ENCODE results near the gene VASN. TPM values are rescaled to one million over a fixed set of nuclear protein-coding genes. Genes with fewer than 3 reads are reported as not detected.

VASN gene
- total RNA-seq, 5 donors from 2014 or later (not counting 1 experiment from before 2014, with no cell fraction given): 0.38 to 0.89 (median 0.56) TPM

DNA sequence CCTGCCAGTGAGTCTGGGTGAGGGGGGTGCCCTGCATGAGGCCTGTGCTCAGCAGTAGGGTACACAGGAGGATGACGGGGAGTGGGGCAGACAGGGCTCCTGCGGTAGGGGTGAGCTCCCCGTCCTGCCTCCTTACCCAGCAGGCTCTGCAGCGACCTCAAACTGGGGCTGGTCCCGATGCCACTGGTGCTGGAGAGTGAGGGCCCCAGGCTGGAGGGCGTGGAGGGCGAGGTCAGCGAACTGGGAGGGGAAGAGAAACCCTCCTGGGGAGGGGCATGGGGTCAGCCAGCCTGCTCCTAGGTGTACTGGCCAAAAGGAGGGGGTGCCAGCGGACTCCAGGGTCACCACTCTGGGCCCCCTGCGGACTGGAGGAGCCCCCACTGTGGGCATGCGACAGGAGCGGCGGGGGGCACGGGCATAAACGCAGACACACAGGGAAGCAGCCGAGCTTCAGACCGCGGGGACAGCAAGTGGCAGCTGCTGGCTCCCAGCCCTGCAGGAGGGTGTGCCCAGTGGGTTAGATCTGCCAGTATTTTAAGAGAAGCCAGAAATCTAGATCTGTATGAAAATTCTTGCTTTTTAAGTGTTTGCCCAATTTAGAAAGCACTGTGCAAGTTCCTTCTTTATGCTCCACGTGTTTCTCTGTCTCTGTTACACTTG, 9.0 kb upstream of the VASN start:
- DNase-seq: no peak
- H3K4me3 Mint-ChIP-seq: no peak overlapping the region
- ChIA-PET CTCF (no interaction called here), POLR2A (no interaction called here)
- H3K4me1 Mint-ChIP-seq: peaks cover 0 to 7% (median 2%) of the 10 kb centered on the region in 3 donors
- H3K9me3 Mint-ChIP-seq: no peaks in the 10 kb centered on the region
- peaks cover 14% of the 10 kb centered on the region for H3K36me3 Mint-ChIP-seq
- H3K27me3 Mint-ChIP-seq: no peaks in the 10 kb centered on the region
- Histone ChIP-seq H3K9me3 (no peaks in the 10 kb centered on the region), H3K27ac (ENCODE audit: low read length) (no peak overlapping the region), H3K36me3 (ENCODE audit: control insufficient read depth in 2 of 2, extremely low read depth in 1 of 2, insufficient read depth in 1 of 2, low read length in 1 of 2) (peaks cover 12 to 88% of the 10 kb centered on the region in 2 donors), H3K27me3 (replicated peaks in 1 of 2; ENCODE audit: control insufficient read depth in 2 of 2, extremely low read depth in 1 of 2, insufficient read depth in 2 of 2, low read length in 1 of 2) (no peaks in the 10 kb centered on the region), H3K4me3 (ENCODE audit: control insufficient read depth in 1 of 2, extremely low read depth in 1 of 2, low read length in 1 of 2) (no peak overlapping the region), H3K4me1 (ENCODE audit: control insufficient read depth in 1 of 2, extremely low read depth in 1 of 2, insufficient read depth in 2 of 2, low read length in 2 of 2) (peaks cover 0 to 14% of the 10 kb centered on the region in 2 experiments)
- over 99% methylated on average over 11 of the region's 19 CpGs for WGBS (ENCODE audit: insufficient coverage)
- no peak for ATAC-seq (replicated peaks in 1 of 4)
- H3K27ac Mint-ChIP-seq: no peak overlapping the region

- H3K4me3 ChIP-seq (ENCODE audit: control insufficient read depth in 1 of 2, extremely low read depth in 1 of 2, low read length in 1 of 2): no peak overlapping the region
- Mint-ChIP-seq H3K27ac (no peak overlapping the region), H3K4me1 (peaks cover 0 to 6% (median 0%) of the 10 kb centered on the region in 3 donors), H3K27me3 (no peaks in the 10 kb centered on the region), H3K9me3 (no peaks in the 10 kb centered on the region), H3K4me3 (no peak overlapping the region), H3K36me3 (peaks cover 11% of the 10 kb centered on the region)
- no peak overlapping the region for H3K27ac ChIP-seq (ENCODE audit: low read length)
- no peak for ATAC-seq (replicated peaks in 1 of 4)
- H3K4me1 ChIP-seq (ENCODE audit: control insufficient read depth in 1 of 2, extremely low read depth in 1 of 2, insufficient read depth in 2 of 2, low read length in 2 of 2): peaks cover 0 to 9% of the 10 kb centered on the region in 2 experiments
- H3K27me3 ChIP-seq (replicated peaks in 1 of 2; ENCODE audit: control insufficient read depth in 2 of 2, extremely low read depth in 1 of 2, insufficient read depth in 2 of 2, low read length in 1 of 2): no peaks in the 10 kb centered on the region
- POLR2A ChIA-PET: no interaction called here
- no peaks in the 10 kb centered on the region for H3K9me3 ChIP-seq
- 91% methylated on average over 32 of the region's 37 CpGs for WGBS (ENCODE audit: insufficient coverage)
- no peak for DNase-seq
- CTCF ChIA-PET: interaction anchor here in 1 of 2 donors (0.6 kb wide), 1 partner anchor 37 kb away, joined by 3 read pairs; no protein-coding TSS in a partner anchor
- peaks cover 12 to 77% of the 10 kb centered on the region in 2 donors for H3K36me3 ChIP-seq (ENCODE audit: control insufficient read depth in 2 of 2, extremely low read depth in 1 of 2, insufficient read depth in 1 of 2, low read length in 1 of 2)
These were observed 7.2 kb upstream of the VASN start for GRCh38 chr16:4364196-4365013.

DNA sequence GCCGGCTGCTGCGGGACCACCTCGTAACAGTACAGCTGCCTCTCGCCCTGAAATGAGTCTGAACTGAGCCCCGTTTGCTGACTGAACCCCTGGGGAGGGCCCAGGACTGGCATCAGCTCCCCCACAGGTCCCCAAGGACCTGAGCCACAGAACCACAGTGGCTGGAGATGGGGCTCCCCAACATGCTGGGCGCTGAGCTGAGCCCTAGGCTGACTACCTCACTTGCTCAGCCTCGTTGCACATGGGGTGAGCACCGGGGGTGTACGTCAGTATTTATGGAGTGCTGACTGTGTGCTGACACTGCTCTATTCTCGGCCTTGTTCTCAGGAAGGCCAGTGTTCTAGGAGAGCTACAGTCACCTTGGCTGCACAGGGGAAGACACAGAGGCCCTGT, 6.6 kb upstream of the VASN start:
- peaks cover 11% of the 10 kb centered on the region for H3K36me3 Mint-ChIP-seq
- Histone ChIP-seq H3K27ac (ENCODE audit: low read length) (no peak overlapping the region), H3K9me3 (no peaks in the 10 kb centered on the region), H3K4me1 (ENCODE audit: control insufficient read depth in 1 of 2, extremely low read depth in 1 of 2, insufficient read depth in 2 of 2, low read length in 2 of 2) (peaks cover 0 to 7% of the 10 kb centered on the region in 2 experiments), H3K27me3 (replicated peaks in 1 of 2; ENCODE audit: control insufficient read depth in 2 of 2, extremely low read depth in 1 of 2, insufficient read depth in 2 of 2, low read length in 1 of 2) (no peaks in the 10 kb centered on the region), H3K4me3 (ENCODE audit: control insufficient read depth in 1 of 2, extremely low read depth in 1 of 2, low read length in 1 of 2) (no peak overlapping the region), H3K36me3 (ENCODE audit: control insufficient read depth in 2 of 2, extremely low read depth in 1 of 2, insufficient read depth in 1 of 2, low read length in 1 of 2) (peaks cover 11 to 73% of the 10 kb centered on the region in 2 donors)
- CTCF ChIA-PET: interaction anchor here in 1 of 2 donors (0.6 kb wide), 1 partner anchor 37 kb away, joined by 3 read pairs; no protein-coding TSS in a partner anchor
- H3K4me3 Mint-ChIP-seq: no peak overlapping the region
- DNase-seq (no peak), ATAC-seq (replicated peaks in 1 of 4) (peak in 1 of 4 experiments; percentile 8)
- H3K4me1 Mint-ChIP-seq: peaks cover 0 to 6% (median 0%) of the 10 kb centered on the region in 3 donors
- POLR2A ChIA-PET: no interaction called here
- 90% methylated on average over 9 of the region's 10 CpGs for WGBS (ENCODE audit: insufficient coverage)
- no peak overlapping the region for H3K27ac Mint-ChIP-seq
- H3K9me3 Mint-ChIP-seq: no peaks in the 10 kb centered on the region
- no peaks in the 10 kb centered on the region for H3K27me3 Mint-ChIP-seq

GRCh38 chr16:4365615-4366014, 6.0 kb upstream of the VASN start:
- POLR2A ChIA-PET: no interaction called here
- Mint-ChIP-seq H3K4me3 (no peak overlapping the region), H3K27ac (no peak overlapping the region), H3K4me1 (peaks cover 0 to 8% (median 0%) of the 10 kb centered on the region in 3 donors), H3K9me3 (no peaks in the 10 kb centered on the region), H3K27me3 (no peaks in the 10 kb centered on the region), H3K36me3 (peaks cover 11% of the 10 kb centered on the region)
- no peak for ATAC-seq (replicated peaks in 1 of 4)
- H3K4me3 ChIP-seq (ENCODE audit: control insufficient read depth in 1 of 2, extremely low read depth in 1 of 2, low read length in 1 of 2): no peak overlapping the region
- 92% methylated on average over 11 of the region's 12 CpGs for WGBS (ENCODE audit: insufficient coverage)
- peaks cover 7 to 67% of the 10 kb centered on the region in 2 donors for H3K36me3 ChIP-seq (ENCODE audit: control insufficient read depth in 2 of 2, extremely low read depth in 1 of 2, insufficient read depth in 1 of 2, low read length in 1 of 2)
- H3K27me3 ChIP-seq (replicated peaks in 1 of 2; ENCODE audit: control insufficient read depth in 2 of 2, extremely low read depth in 1 of 2, insufficient read depth in 2 of 2, low read length in 1 of 2): no peaks in the 10 kb centered on the region
- H3K9me3 ChIP-seq: no peaks in the 10 kb centered on the region
- peaks cover 0 to 10% of the 10 kb centered on the region in 2 experiments for H3K4me1 ChIP-seq (ENCODE audit: control insufficient read depth in 1 of 2, extremely low read depth in 1 of 2, insufficient read depth in 2 of 2, low read length in 2 of 2)
- DNase-seq: no peak
- no peak overlapping the region for H3K27ac ChIP-seq (ENCODE audit: low read length)
- CTCF ChIA-PET: no interaction called here

DNA sequence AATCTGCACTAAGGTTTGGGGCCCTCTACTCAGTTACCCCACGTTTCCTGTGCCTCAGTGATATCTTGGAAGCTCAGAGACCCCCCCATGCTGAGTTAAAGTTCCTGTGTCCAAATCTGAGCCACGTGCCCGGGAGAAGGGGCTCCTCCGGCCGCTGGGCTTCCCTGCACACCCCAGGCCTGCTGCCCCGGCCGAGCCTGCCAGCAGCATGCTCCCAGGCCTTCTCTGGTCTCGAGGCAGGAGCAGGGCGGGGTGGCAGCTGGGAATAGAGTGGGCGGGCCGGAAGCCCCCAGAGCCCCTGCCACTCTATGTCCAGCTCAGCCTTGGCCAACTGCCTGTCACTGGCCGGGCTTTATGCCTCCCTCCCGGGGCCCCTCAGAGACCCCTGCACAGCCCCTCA, 5.6 kb upstream of the VASN start:
- Mint-ChIP-seq H3K9me3 (no peaks in the 10 kb centered on the region), H3K4me3 (no peak overlapping the region), H3K27ac (no peak overlapping the region), H3K36me3 (peaks cover 11% of the 10 kb centered on the region), H3K4me1 (peaks cover 0 to 8% (median 0%) of the 10 kb centered on the region in 3 donors), H3K27me3 (no peaks in the 10 kb centered on the region)
- ChIA-PET CTCF (no interaction called here), POLR2A (interaction anchor here in 1 of 2 donors (0.6 kb wide), 1 partner anchor 29 kb away, joined by 3 read pairs; no protein-coding TSS in a partner anchor)
- H3K27ac ChIP-seq (ENCODE audit: low read length): no peak overlapping the region
- H3K36me3 ChIP-seq (ENCODE audit: control insufficient read depth in 2 of 2, extremely low read depth in 1 of 2, insufficient read depth in 1 of 2, low read length in 1 of 2): peaks cover 7 to 63% of the 10 kb centered on the region in 2 donors
- H3K27me3 ChIP-seq (replicated peaks in 1 of 2; ENCODE audit: control insufficient read depth in 2 of 2, extremely low read depth in 1 of 2, insufficient read depth in 2 of 2, low read length in 1 of 2): no peaks in the 10 kb centered on the region
- no peak overlapping the region for H3K4me3 ChIP-seq (ENCODE audit: control insufficient read depth in 1 of 2, extremely low read depth in 1 of 2, low read length in 1 of 2)
- peaks cover 0 to 13% of the 10 kb centered on the region in 2 experiments for H3K4me1 ChIP-seq (ENCODE audit: control insufficient read depth in 1 of 2, extremely low read depth in 1 of 2, insufficient read depth in 2 of 2, low read length in 2 of 2)
- 91% methylated on average over 12 of the region's 13 CpGs for WGBS (ENCODE audit: insufficient coverage)
- no peak for DNase-seq
- no peaks in the 10 kb centered on the region for H3K9me3 ChIP-seq
- ATAC-seq (replicated peaks in 1 of 4): no peak

DNA sequence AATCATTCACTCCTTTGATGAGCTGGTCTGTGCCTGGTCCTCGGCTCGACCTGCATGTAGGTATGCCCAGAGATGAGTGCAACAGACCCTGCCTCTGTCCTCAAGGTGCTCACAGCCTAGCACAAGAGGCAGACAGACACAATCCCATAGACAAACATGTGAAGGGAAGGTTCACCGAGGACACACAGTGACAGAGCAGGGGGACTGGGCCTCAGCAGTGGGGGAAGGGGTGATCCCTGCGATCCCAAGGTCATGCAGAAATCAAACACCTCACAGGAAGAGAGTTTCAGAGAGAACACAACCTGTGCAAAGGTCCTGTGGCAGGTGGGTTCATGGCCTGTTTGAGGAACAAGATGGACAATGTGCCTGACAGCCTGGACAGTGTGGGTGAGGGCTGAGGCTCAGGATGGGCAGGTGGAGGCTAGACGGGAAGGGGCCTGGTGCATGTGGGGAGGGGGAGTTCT, 4.2 kb upstream of the VASN start:
- POLR2A ChIA-PET: no interaction called here
- H3K27ac ChIP-seq (ENCODE audit: low read length): no peak overlapping the region
- CTCF ChIA-PET: no interaction called here

More for the DNA sequence above, 4.2 kb upstream of the VASN start:
- no peak for ATAC-seq (replicated peaks in 1 of 4)
- Histone ChIP-seq H3K36me3 (ENCODE audit: control insufficient read depth in 2 of 2, extremely low read depth in 1 of 2, insufficient read depth in 1 of 2, low read length in 1 of 2) (peaks cover 0 to 49% of the 10 kb centered on the region in 2 donors), H3K27me3 (replicated peaks in 1 of 2; ENCODE audit: control insufficient read depth in 2 of 2, extremely low read depth in 1 of 2, insufficient read depth in 2 of 2, low read length in 1 of 2) (no peaks in the 10 kb centered on the region), H3K9me3 (no peaks in the 10 kb centered on the region), H3K4me3 (ENCODE audit: control insufficient read depth in 1 of 2, extremely low read depth in 1 of 2, low read length in 1 of 2) (no peak overlapping the region), H3K4me1 (ENCODE audit: control insufficient read depth in 1 of 2, extremely low read depth in 1 of 2, insufficient read depth in 2 of 2, low read length in 2 of 2) (peaks cover 4 to 23% of the 10 kb centered on the region in 2 experiments)
- H3K27me3 Mint-ChIP-seq: no peaks in the 10 kb centered on the region
- H3K4me1 Mint-ChIP-seq: peaks cover 0 to 11% (median 6%) of the 10 kb centered on the region in 3 donors
- DNase-seq: no peak
- no peak overlapping the region for H3K4me3 Mint-ChIP-seq
- 97% methylated on average over 4 of the region's 5 CpGs for WGBS (ENCODE audit: insufficient coverage)
- H3K9me3 Mint-ChIP-seq: no peaks in the 10 kb centered on the region
- H3K36me3 Mint-ChIP-seq: peaks cover 9% of the 10 kb centered on the region
- H3K27ac Mint-ChIP-seq: peak overlapping the region in 1 of 2 donors; percentile 34
